ENCODE data around the gene ATG13. TPM values are rescaled to one million over a fixed set of nuclear protein-coding genes. Genes with fewer than 3 reads are reported as not detected.
"Not testable (repeated sequence)": the region's sequence is repeated elsewhere in the genome, so short reads cannot be mapped to it uniquely, and the experiment has no call there.

The ATG13 gene
- total RNA-seq, 1 experiment from 2014 or later: 93.3 TPM

DNA sequence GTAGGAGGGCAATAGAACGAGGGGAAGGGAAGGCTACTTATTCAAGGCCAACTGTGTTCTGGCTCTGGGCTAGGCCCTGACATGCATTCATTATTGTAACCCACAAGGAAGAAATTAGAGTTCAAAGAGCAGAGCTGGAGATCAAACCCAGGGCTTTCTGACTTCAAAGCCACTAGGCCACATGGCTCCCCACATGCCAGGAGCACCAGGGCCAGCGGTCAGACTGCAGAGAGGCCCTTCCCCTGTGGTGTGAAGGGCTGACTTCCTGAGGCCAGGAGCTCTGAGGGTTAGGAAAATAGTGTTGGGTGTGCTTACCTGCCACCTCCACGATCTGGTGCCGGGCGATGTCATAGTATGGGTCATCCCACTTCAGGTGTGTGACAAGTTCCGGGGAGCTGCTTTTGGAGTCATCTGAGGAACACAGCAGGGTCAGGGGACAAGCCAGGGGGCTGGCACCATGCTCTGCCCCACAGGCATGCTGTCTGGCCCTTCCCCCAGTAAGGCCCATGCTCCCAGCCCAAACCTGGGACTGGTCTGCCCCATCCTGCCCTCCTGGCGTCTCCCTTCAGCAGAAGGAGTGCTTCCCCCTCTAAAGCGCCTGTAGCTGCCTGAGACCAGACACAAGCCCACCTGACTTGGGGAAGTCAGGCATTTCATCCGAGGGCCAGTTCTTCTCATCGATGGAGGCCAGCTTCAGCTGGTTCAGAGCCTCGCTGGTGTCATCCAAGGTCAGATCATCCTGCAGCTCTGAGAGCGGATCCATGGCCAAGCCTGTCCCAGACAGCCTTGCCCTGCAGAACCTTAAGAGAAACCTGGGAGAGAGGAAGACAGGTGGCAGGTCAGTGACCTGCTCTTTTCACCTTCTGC lies 78.2 kb downstream of the ATG13 start:
- no peak for DNase-seq (ENCODE audit: low spot score)

DNA sequence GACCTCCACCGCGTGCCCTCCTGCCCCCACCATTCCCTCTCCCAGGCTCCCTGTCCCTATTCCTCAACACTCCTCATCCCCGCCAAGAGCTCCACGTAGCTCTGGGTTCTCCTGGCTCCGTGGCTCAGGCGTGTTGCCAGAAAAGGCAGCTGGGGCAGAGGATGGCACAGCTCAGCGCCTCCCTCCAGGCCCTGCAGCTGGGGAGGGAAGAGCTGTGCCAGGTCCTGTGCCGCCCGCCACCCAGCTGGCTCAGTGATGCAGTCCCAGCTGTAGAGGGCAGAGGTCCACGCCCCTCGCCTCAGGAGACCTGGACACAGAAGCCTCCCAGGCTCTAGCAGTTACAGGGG lies 78.8 kb downstream of the ATG13 start:
- no peak for DNase-seq (ENCODE audit: low spot score)

DNA sequence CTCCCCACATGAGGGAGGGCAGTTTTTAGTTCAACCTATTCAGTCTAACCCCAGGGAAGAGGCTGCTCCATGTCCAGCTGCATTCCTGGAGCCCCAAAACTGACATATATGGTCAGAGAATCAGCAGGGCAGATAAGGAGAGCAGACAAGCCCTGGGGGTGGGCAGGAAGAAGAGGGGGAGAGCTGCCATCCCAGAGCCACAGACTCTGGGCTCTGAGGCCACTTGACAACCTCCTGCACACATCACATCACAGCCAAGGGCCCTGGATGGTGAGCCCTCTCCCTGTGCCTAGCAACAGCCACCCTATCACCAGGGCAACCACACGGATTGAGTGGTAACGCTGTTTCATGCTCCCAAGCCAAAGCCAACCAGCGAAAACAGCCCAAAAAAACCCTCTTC lies 80.0 kb downstream of the ATG13 start:
- peak; percentile 38 for DNase-seq (ENCODE audit: low spot score)

DNA sequence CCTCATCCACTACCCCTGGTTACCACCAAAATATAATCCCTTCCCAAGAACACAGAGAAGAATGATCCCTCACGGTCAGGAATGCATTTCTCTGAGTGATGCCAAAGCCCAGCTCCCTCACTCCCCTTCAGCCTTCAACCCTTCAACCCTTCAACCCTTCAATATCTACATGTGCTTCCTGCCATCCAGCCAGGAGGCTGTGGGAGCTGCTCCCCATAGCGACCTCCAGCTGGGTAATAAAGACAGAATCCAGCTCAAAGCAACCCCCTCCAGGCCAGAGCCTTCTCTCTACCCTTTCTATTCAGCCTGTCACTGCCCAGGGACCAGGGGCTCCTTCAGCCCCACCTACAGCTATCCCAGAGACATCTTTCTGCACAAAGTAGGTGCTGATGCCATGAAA lies 80.4 kb downstream of the ATG13 start:
- no peak for DNase-seq (ENCODE audit: low spot score)

DNA sequence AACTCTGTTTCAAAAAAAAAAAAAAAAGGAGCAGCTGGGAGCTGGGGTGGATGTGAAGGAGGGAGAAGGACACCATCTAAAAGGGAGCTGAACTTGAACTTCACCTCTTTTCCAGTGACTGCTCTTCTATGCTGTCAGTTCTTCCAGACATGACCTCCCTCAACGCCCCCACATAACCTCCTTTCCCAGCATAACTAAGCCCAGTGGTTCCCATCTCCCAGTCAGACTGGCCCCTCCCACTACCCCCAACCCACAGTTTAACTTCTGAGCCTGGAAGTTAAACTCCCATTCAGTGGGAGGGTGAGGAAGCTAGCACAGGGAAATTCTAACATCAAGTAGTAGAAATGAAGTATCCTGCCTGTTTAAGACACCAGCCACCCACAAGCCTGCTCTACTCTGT lies 81.2 kb downstream of the ATG13 start:
- DNase-seq (ENCODE audit: low spot score): no peak

DNA sequence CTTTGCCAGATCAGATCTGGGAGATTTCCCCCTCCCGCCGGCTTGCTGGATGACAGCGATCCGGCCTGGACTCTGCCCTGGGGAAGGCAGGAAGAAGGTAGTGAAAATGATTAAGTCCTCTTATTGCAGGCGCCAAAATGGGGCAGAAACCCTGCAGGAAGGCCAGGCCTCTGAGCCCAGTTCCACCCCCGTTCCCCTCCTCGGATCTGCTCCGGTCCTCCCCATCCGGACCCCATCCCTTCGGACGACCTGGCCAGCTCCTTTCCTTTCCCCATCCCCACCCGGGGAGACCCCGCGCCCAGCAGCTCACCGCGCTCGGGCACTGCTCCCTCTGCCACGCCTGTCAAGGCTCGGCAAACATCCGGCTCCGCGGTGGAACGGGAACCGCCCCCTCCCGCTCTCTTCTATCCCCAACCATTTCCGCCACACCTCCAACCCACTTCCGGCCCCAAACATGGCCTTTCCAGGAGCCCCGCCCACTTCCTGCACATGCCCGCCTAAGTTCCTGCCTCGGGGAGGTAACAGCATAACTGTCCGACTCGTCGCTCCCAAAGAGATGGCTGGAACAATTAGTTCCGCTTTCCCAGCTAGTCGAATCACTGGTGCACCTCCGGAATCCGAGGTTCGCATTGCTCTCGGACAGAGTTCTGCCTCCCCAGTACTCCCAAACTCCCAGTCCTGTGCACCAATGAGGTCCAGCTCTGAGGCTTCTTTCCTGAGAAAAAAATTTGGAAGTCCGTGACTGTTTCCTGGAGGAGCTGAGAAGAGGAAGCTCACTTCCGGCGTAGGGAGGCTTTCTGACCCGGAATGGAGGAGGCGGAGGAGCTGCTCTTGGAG lies 83.1 kb downstream of the ATG13 start, which contains the start of the genes ARHGAP1 and ZNF408:
TSS of gene ARHGAP1 (minus strand) at position 379 of the 837 bp plus-strand sequence. CDS start 4,512 bp downstream, outside the sequence.
TSS of gene ZNF408 (plus strand) at position 791 of the 837 bp plus-strand sequence. CDS start at position 808, 17 bp downstream.
- DNase-seq (ENCODE audit: low spot score): peak; percentile 98

DNA sequence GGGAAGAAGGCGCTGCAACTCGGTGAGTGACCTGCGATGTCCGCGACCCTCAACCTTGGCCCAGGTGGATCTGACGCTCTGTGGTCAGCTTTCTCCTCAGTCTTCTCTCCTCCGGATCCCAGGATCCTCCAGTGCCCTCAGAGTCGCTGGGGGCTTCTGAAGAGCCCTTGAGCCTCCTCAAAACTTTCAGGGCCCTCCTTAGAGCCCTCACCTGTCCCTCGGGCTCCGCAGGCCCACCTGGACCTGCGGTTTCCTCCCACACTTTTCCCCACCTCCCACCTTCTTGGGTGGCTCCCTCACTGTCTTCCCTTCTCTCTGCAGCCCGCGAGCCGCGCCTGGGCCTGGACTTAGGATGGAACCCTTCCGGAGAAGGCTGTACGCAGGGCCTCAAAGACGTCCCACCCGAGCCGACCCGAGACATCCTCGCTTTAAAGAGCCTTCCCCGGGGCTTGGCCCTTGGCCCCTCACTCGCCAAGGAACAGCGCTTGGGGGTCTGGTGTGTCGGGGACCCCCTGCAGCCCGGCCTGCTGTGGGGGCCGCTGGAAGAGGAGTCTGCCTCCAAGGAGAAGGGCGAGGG lies 83.8 kb downstream of the ATG13 start:
- no peak for DNase-seq (ENCODE audit: low spot score)

DNA sequence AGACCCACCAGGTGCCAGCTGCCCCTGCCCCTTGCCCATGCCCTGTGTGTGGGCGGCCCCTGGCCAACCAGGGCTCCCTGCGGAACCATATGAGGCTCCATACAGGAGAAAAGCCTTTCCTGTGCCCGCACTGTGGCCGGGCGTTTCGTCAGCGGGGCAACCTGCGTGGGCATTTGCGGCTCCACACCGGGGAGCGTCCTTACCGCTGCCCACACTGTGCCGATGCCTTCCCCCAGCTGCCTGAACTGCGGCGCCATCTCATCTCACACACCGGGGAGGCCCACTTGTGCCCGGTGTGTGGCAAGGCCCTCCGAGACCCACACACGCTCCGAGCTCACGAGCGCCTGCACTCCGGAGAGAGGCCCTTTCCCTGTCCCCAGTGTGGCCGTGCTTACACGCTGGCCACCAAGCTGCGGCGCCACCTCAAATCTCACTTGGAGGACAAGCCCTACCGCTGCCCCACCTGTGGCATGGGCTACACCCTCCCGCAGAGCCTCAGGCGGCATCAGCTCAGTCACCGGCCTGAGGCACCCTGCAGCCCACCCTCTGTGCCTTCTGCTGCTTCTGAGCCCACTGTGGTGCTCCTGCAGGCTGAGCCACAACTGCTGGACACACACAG lies 87.8 kb downstream of the ATG13 start:
- no peak for DNase-seq (ENCODE audit: low spot score)

DNA sequence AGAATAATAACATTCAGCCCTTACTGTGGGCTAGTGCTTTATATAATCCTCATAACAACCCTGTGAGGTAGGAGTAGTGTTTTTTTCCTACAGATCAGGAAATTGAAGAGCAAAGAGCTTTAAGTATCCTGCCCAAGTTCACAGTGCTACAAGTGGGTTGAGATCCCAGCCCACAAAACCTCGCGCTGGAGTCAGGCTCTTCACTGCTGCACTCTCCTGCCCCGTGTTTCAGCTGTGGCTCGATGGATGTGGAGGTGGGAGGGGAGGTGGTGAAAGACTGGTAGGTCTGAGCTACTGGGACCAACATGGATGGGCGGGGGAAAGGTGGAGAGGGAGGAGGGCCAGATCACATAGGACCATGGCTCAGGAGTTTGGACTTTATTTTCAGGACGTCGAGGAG lies 89.5 kb downstream of the ATG13 start:
- no peak for DNase-seq (ENCODE audit: low spot score)

DNA sequence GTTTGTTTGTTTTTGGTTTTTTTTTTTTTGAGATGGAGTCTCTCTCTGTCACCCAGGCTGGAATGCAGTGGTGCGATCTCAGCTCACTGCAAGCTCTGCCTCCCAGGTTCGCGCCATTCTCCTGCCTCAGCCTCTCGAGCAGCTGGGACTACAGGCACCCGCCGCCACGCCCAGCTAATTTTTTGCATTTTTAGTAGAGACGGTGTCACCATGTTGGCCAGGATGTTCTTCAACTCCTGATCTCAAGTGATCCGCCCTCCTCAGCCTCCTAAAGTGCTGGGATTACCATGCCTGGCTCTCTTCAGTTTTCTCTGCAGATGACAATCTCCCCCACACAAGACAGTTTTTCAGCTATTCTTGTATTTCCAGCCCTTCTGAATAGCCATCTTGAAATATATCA lies 92.0 kb downstream of the ATG13 start:
- DNase-seq (ENCODE audit: low spot score): peak; percentile 38

DNA sequence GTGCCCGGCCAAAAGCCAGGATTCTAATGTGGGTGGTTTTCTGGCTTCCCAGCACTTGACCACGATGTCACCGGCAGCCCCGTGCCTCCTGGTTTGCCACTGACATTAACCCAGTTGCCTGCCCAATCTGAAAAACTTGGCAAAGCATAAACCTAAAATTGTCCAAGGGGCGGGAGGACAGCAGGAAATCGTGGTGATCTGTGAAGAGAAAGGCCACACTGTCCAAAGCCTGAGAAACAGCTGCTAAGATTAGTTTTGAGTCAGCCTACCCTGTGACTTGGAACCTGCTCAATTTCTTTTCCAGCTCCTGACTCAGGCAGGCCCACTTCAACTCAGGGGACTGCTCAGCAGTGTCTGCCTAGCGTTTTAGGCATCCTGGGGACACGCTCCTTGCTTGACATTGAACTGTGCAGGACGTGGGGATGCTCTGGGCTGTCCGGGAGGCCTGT lies 93.5 kb downstream of the ATG13 start:
- DNase-seq (ENCODE audit: low spot score): peak; percentile 99

DNA sequence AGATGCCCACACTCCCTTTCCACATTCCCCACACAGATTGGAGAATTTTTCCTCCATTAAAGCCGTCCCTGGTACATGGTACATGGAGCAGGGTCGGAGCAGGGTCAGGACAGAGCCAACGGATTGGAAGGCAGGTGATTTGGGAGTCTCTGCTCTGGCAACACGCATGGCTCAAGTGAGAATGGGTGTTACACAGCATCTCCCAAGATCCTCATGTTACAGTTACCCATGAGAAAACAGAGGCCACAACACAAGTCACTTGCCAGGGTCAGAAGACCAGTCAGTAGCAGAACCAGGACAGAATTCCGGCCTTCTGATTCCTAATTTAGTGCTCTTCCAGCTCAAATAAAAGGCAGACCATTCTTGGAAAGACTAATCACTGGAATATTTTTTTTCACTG lies 94.0 kb downstream of the ATG13 start:
- peak; percentile 34 for DNase-seq (ENCODE audit: low spot score)

DNA sequence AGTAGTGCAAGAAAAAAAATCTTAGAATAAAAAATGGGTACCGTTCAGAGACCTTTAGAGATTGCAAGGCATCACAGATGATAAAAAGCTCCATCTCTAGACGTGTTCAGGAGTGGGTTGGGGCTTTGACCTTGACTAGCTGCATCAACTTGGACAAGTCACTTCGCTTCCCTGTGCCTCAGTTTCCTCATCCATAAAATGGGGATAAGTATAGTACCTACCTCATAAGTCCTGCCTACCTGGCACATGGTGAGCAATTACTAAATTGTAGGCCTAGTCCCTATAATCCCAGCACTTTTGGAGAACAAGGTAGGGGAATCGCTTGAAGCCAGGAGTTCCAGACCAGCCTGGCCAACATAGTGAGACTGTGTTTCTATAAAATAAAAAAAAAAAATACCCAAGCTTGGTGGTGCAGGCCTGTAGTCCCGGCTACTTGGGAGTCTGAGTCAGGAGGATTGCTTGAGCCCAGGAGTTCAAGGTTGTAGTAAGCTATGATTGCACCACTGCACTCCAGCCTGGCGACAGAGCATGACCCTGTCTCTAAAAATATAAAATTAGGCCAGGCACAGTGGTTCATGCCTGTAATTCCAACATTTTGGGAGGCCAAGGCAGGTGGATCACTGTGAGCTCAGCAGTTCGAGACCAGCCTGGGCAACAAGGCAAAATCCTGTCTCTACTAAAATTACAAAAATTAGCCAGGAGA lies 95.7 kb downstream of the ATG13 start:
- no peak for DNase-seq (ENCODE audit: low spot score)

DNA sequence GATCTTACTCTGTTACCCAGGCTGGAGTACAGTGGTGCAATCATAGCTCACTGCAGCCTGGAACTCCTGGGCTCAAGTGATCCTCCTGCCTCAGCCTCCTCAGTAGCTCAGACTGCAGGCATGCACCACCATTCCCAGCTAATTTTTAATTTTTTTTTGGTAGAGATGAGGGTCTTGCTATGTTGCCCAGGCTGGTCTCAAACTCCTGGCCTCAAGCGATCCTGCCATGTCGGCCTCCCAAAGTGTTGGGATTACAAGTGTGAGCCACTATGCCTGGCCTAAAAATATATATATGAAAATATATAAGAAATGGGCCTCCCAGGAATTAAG lies 100.4 kb downstream of the ATG13 start:
- DNase-seq (ENCODE audit: low spot score): not testable (repeated sequence)

DNA sequence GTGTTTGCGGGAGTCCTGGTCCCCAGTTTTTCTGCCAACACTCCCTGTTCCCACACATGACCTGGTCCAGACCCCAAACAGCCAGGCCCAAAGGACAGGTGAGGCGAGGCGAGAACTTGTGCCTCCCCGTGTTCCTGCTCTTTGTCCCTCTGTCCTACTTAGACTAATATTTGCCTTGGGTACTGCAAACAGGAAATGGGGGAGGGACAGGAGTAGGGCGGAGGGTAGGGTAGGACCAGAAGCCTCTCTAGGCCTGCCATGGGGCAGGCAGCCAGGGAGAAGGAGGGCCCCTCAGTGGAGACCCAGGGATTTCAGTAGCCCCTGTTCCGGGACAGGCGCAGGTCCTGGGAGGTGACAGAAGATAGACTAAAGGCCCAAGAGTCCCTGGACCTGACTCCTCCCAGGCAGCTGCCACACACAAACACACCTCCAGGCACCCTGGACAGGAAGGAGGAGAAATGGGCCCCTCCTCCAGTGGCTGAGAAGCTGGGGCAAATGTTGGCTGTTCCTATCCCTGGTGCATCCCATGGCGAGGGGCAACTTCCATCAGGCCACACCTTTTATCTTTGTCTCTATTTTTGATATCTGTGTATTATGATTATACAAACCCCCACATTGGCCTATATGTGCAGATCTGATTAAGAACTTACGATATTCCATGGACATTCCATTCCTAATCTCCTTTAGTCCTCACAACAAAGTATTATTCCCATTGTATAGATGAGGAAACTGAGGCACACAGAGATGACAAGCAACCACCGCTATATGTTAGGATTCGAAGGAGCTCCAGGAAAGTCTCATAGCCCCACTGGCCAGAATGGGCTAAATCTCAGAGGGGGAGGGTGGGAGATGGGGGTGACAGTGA lies 101.0 kb downstream of the ATG13 start:
- peak; percentile 37 for DNase-seq (ENCODE audit: low spot score)

DNA sequence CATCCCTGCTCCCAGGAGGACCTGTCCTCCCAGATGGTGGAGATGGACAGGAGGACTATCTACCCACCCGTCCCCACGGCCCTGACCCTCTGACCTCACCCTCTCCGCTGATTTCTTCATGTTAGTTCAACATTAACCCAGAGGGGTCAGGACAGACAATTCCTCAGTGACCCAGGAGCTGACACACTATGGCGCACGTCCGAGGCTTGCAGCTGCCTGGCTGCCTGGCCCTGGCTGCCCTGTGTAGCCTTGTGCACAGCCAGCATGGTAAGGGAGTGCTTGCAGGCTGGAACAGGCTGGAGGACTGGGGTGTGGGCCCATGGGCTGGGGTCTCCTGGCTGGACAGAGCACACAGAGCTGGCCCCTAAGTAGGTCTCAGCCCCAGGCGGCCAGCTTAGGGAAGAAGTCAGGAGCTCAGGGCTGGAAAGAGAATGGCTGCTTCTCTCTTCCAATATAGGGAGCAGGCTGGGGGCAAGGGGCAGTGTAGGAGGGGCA lies 101.7 kb downstream of the ATG13 start, which contains the start of gene F2:
TSS of gene F2 (plus strand) at position 166 of the 495 bp plus-strand sequence. CDS start at position 189, 23 bp downstream.
- no peak for DNase-seq (ENCODE audit: low spot score)

DNA sequence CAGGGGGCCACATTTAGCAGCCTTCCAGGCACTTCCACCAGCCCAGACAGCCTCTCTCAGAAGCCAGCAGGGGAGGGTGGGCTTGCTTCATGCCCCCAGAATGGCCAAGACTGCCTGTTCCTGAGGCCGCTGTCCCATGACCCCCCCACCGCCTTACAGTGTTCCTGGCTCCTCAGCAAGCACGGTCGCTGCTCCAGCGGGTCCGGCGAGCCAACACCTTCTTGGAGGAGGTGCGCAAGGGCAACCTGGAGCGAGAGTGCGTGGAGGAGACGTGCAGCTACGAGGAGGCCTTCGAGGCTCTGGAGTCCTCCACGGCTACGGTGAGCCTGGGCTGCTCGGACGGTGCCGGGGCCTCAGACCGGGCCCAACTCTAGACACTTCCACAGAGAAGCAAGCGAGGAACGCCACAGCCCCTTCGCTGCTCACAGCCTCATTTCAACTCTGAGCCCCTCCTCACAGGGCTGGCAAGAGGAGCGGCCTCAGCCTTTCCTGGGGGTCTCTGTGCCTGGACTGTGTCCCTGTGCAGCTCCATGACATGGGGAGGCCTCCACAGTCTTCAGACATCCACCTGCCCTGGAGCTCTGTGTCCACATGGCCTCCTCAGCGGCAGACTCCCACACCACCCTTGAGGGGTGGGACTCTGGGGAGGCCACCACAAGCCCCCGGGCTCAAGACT lies 102.3 kb downstream of the ATG13 start:
- DNase-seq (ENCODE audit: low spot score): no peak

DNA sequence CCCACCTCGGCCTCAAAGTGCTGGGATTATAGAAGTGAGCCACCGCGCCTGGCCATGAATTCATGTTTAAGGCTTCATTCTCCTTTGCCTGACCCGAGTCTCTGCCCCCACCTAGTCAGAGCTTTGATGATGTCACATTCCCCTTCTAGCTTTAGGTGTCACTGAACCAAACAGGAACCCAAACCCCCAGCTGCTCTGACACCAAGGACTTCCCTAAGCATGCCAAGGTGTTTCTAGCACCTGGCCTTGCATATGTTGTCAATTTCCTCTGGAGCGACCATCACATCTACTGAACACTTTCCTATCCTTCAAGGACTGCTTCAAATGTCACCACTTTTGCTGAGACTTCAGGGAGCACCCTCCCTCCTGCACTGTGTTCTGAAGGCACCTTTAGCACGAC lies 103.9 kb downstream of the ATG13 start:
- no peak for DNase-seq (ENCODE audit: low spot score)

DNA sequence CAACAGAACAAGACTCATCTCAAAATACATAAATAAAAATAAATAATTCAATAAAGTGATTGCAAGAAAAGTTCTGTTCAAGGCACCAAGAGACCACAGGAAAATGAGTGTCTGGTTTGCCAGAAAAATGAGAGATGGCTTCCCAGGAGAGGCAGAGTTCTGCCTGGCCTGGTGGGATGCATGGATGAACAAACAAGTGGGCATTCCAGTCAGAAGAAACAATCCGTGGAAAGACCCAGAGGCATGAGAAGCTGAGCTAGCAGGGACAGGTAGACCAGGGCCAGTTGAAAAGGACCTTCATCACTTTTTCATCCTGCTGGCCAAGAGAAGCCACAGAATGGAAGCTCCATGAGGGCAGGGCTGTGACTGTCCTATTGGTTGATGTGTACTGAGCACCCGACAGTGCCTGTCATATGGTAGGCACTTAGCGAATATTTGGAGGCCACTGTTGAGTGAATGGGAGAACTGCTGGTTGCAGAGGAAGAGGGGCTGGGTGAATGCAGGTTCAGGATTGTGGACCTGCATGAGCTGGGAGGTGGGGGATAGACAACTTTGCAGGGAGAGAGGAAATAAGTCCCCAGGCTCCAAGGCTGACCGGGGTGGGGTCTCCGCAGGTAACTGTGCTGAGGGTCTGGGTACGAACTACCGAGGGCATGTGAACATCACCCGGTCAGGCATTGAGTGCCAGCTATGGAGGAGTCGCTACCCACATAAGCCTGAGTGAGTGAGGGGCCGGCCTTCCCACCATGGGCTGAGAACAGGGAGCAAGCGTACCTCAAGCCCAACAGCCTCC lies 105.4 kb downstream of the ATG13 start:
- no peak for DNase-seq (ENCODE audit: low spot score)
